ENCODE measurements around the gene LGALS7.

DNA sequence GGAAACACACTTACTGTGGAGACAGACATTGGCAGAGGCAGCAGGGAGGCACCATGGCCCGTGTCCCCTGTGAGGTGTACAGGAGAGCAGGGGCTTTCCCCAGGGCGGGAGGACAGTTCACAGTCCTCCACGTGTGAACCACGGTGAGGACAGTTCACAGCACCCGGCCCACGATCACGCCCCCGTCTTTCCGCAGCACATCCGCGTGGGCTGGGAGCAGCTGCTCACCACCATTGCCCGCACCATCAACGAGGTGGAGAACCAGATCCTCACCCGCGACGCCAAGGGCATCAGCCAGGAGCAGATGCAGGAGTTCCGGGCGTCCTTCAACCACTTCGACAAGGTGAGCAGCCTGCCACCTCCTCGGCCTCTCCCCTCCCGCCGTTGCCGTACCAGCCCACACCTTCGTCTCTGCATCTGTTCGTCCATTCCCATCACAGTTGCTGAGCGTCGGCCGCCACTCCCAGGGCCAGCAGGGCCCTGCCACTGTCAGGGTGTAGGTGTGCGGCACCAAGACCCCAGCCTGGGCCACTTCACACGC is 46.5 kb downstream of the LGALS7 start:
- TF ChIP-seq CTCF (IDR thresholded peaks at IDR 0.05 in 2 of 3, conservative IDR thresholded peaks at IDR 0.05 in 1 of 3; ENCODE audit: control insufficient read depth in 2 of 3, extremely low read depth in 1 of 3, insufficient read depth in 1 of 3, low read depth in 3 of 3, low read length in 3 of 3) (no peak), TAF1 (IDR thresholded peaks at IDR 0.05; ENCODE audit: borderline replicate concordance, low read depth, low read length) (no peak), MTA2 (IDR thresholded peaks at IDR 0.05; ENCODE audit: low read depth) (no peak), CHD2 (IDR thresholded peaks at IDR 0.05; ENCODE audit: borderline replicate concordance, low read depth, low read length) (no peak)
